Ascending aorta (tissue), 2 donors: ENCODE measurements around the gene MSL3. TPM values are rescaled to one million over a fixed set of nuclear protein-coding genes. Genes with fewer than 3 reads are reported as not detected.

ENCODE experiments used
- DNase-seq, 2 donors: peaks; one replicate each; pipeline ENCODE4 v3.0.0-alpha.2; 2019; ENCODE audit warnings: low spot score in 2 of 2
- H3K27ac ChIP-seq, 2 donors: fragments of 200-600 bp; sonication (generic); one replicate each; pipeline ENCODE4 v1.5.1; 2016 to 2017; ENCODE audit warnings: mild to moderate bottlenecking in 1 of 2
- H3K27me3 ChIP-seq: fragments of 200-600 bp; sonication (generic); one replicate; pipeline ENCODE4 v1.5.1; 2017
- H3K36me3 ChIP-seq, 2 donors: fragments of 200-600 bp; sonication (generic); one replicate each; pipeline ENCODE4 v1.5.1; 2016
- H3K4me1 ChIP-seq, 2 donors: fragments of 200-600 bp; sonication (generic); one replicate each; pipeline ENCODE4 v1.5.1; 2016 to 2017; ENCODE audit warnings: mild to moderate bottlenecking in 1 of 2
- H3K4me3 ChIP-seq, 2 donors: fragments of 200-600 bp; sonication (generic); one replicate each; pipeline ENCODE4 v1.5.1; 2016 to 2017; ENCODE audit warnings: mild to moderate bottlenecking in 1 of 2
- H3K9me3 ChIP-seq, 2 donors: fragments of 200-600 bp; sonication (generic); one replicate each; pipeline ENCODE4 v1.5.1; 2016
- CTCF ChIP-seq, 3 experiments: fragments of 200-600 bp in 2 of 3; fragments of 450-650 bp in 1 of 3; sonication (generic) in 2 of 3; IDR thresholded peaks; one replicate each; pipeline ENCODE4 v1.5.1; 2016 to 2019; ENCODE audit warnings: antibody characterized with exemption in 3 of 3, mild to moderate bottlenecking in 1 of 3, moderate library complexity in 1 of 3
- intact Hi-C: fragments of 100-400 bp; cut with DNase I; formaldehyde crosslinking; loops from one replicate; pipeline ENCODE4 v1.15.1; 2023
- total RNA-seq: library from RNA; depleted of rRNA; stranded (reverse); fragments of >200 nt; gene quantifications from one replicate; pipeline ENCODE4 v1.1.0, GENCODE V29; 2016

Gene MSL3
- total RNA-seq, 1 donor from 2014 or later: 28.5 TPM

GRCh38 chrX:11733614-11734013, 24.4 kb upstream of the MSL3 start:
- intact Hi-C loops: no loop called here
- no peak overlapping the region for H3K4me3 ChIP-seq
- DNase-seq: no peak
- H3K9me3 ChIP-seq: no peaks in the 10 kb centered on the region
- no peaks in the 10 kb centered on the region for H3K27me3 ChIP-seq
- no peaks in the 10 kb centered on the region for H3K4me1 ChIP-seq
- no peak for TF ChIP-seq CTCF (IDR thresholded peaks at IDR 0.05)
- H3K27ac ChIP-seq: no peak overlapping the region
- no peaks in the 10 kb centered on the region for H3K36me3 ChIP-seq

GRCh38 chrX:11739776-11740175, 18.3 kb upstream of the MSL3 start:
- Histone ChIP-seq H3K4me3 (no peak overlapping the region), H3K36me3 (no peaks in the 10 kb centered on the region), H3K9me3 (no peaks in the 10 kb centered on the region), H3K27me3 (no peaks in the 10 kb centered on the region), H3K4me1 (no peaks in the 10 kb centered on the region), H3K27ac (no peak overlapping the region)
- intact Hi-C loops: no loop called here
- no peak for DNase-seq
- no peak for TF ChIP-seq CTCF (IDR thresholded peaks at IDR 0.05)

GRCh38 chrX:11740794-11741193, 17.2 kb upstream of the MSL3 start:
- Histone ChIP-seq H3K4me3 (no peak overlapping the region), H3K27me3 (no peaks in the 10 kb centered on the region), H3K27ac (no peak overlapping the region), H3K9me3 (no peaks in the 10 kb centered on the region), H3K4me1 (no peaks in the 10 kb centered on the region), H3K36me3 (no peaks in the 10 kb centered on the region)
- DNase-seq: no peak
- TF ChIP-seq CTCF (IDR thresholded peaks at IDR 0.05): no peak
- intact Hi-C loops: no loop called here

GRCh38 chrX:11741574-11741973, 16.5 kb upstream of the MSL3 start:
- intact Hi-C loops: no loop called here
- Histone ChIP-seq H3K27ac (no peak overlapping the region), H3K36me3 (no peaks in the 10 kb centered on the region), H3K4me1 (no peaks in the 10 kb centered on the region), H3K27me3 (no peaks in the 10 kb centered on the region), H3K4me3 (no peak overlapping the region), H3K9me3 (no peaks in the 10 kb centered on the region)
- TF ChIP-seq CTCF (IDR thresholded peaks at IDR 0.05): no peak
- DNase-seq: no peak

- Histone ChIP-seq H3K36me3 (no peaks in the 10 kb centered on the region), H3K27me3 (no peaks in the 10 kb centered on the region), H3K27ac (no peak overlapping the region), H3K9me3 (no peaks in the 10 kb centered on the region), H3K4me1 (no peaks in the 10 kb centered on the region), H3K4me3 (no peak overlapping the region)
- intact Hi-C loops: no loop called here
- no peak for TF ChIP-seq CTCF (IDR thresholded peaks at IDR 0.05)
- no peak for DNase-seq
These were observed 12.2 kb upstream of the MSL3 start for GRCh38 chrX:11745881-11746280.

- H3K4me1 ChIP-seq: no peaks in the 10 kb centered on the region
- H3K27me3 ChIP-seq: no peaks in the 10 kb centered on the region
- intact Hi-C loops: loop anchor here (10.0 kb wide), 2 partner anchors 365 to 1565 kb away; no protein-coding TSS in a partner anchor
- H3K4me3 ChIP-seq: no peak overlapping the region
- no peaks in the 10 kb centered on the region for H3K36me3 ChIP-seq
- H3K9me3 ChIP-seq: no peaks in the 10 kb centered on the region
- DNase-seq: no peak
- TF ChIP-seq CTCF (IDR thresholded peaks at IDR 0.05): no peak
- H3K27ac ChIP-seq: no peak overlapping the region
These were observed 8.0 kb upstream of the MSL3 start for GRCh38 chrX:11750046-11750445.
